A549 (cell line): ENCODE results near the gene GALNT16.

ENCODE experiments used
- FOXS1 ChIP-seq: fragments of 250-450 bp; sonication (Bioruptor Pico); IDR thresholded peaks from 2 replicates; pipeline ENCODE4 v1.5.0; 2020; ENCODE audit warnings: mild to moderate bottlenecking, moderate library complexity
- TF ChIP-seq, protein P1 (sequence below): fragments of >200 bp; sonication (Bioruptor Twin); formaldehyde crosslinking; IDR thresholded peaks from 3 replicates; pipeline ENCODE4 v1.5.1; 2016
- TF ChIP-seq, protein P2 (sequence below): IDR thresholded peaks from 2 replicates; pipeline ENCODE4 v1.6.1; 2012

DNA sequence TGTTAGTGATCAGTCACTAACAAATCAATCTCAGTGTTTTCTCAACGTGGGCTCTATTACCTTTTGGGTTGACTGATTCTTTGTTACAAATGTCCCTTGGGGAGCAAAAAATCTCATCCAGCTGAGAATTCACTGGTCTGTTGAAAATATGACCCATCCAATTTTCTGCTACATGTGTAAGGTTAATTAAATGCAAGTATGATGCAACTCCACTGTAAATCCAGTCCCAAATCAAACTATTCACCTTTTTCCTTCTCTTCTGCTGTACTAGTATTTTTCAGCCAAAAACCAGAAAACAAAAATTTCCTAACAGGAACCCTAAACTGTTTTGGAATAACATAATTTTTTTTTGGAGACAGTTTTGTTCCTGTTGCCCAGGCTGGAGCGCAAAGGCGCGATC lies 136.0 kb downstream of the GALNT16 start:
- TF ChIP-seq, protein P1, sequence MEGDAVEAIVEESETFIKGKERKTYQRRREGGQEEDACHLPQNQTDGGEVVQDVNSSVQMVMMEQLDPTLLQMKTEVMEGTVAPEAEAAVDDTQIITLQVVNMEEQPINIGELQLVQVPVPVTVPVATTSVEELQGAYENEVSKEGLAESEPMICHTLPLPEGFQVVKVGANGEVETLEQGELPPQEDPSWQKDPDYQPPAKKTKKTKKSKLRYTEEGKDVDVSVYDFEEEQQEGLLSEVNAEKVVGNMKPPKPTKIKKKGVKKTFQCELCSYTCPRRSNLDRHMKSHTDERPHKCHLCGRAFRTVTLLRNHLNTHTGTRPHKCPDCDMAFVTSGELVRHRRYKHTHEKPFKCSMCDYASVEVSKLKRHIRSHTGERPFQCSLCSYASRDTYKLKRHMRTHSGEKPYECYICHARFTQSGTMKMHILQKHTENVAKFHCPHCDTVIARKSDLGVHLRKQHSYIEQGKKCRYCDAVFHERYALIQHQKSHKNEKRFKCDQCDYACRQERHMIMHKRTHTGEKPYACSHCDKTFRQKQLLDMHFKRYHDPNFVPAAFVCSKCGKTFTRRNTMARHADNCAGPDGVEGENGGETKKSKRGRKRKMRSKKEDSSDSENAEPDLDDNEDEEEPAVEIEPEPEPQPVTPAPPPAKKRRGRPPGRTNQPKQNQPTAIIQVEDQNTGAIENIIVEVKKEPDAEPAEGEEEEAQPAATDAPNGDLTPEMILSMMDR, result no peak
- no peak for TF ChIP-seq FOXS1 (CRISPR knock-in tag)
- TF ChIP-seq, protein P2, sequence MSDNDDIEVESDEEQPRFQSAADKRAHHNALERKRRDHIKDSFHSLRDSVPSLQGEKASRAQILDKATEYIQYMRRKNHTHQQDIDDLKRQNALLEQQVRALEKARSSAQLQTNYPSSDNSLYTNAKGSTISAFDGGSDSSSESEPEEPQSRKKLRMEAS, result no peak
